Measurements from ENCODE around the gene CCDC33.

The CCDC33 gene

DNA sequence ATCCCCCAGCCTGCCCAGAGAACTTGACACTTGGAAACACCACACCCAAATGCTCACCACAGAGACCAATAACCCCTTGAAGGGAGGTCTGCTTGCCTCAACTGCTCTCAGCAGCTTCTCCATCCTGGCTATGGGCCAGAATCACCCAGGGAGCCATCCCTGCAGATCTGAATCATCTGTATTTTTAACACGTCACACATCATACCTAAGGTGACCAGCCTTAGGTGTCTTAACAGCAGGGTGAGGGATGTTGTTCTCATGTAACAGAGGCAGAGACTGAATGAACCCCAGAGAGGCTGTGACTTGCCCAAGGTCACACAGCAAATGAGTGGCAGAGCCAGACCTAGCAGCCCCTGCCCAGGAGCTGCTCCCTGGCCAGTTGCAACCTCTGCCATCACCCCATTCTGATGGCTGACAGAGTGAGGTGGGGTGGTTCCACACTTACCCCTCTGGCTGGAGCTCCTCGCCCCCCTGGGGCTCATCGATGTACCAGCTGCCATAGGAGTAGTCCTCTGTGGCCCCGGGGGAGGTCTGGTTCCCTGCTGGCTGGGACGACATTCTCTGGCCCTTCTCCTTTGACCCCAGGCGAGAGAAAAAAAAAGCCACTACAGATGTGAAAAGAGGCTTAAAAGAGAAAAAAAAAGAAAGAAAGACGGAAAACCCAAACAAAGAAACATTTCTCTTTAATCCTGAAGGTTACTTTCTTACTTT is 34.3 kb upstream of the CCDC33 start:
- Histone ChIP-seq H3K27ac (replicated peaks) (no peak overlapping the region), H3K27me3 (ENCODE audit: insufficient read depth, poor library complexity, severe bottlenecking) (no peaks in the 10 kb centered on the region), H3K4me3 (replicated peaks; ENCODE audit: insufficient read depth, low read length) (no peak overlapping the region)
- TF ChIP-seq, protein P1, sequence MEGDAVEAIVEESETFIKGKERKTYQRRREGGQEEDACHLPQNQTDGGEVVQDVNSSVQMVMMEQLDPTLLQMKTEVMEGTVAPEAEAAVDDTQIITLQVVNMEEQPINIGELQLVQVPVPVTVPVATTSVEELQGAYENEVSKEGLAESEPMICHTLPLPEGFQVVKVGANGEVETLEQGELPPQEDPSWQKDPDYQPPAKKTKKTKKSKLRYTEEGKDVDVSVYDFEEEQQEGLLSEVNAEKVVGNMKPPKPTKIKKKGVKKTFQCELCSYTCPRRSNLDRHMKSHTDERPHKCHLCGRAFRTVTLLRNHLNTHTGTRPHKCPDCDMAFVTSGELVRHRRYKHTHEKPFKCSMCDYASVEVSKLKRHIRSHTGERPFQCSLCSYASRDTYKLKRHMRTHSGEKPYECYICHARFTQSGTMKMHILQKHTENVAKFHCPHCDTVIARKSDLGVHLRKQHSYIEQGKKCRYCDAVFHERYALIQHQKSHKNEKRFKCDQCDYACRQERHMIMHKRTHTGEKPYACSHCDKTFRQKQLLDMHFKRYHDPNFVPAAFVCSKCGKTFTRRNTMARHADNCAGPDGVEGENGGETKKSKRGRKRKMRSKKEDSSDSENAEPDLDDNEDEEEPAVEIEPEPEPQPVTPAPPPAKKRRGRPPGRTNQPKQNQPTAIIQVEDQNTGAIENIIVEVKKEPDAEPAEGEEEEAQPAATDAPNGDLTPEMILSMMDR (IDR thresholded peaks at IDR 0.05; ENCODE audit: insufficient read depth, low read length), result no peak
- TF ChIP-seq SPI1 (IDR thresholded peaks at IDR 0.05; ENCODE audit: borderline replicate concordance, low read depth) (no peak), POLR2AphosphoS5 (IDR thresholded peaks at IDR 0.05; ENCODE audit: low read depth) (no peak), GABPA (IDR thresholded peaks at IDR 0.05; ENCODE audit: low read depth) (no peak)
- TF ChIP-seq, protein P2, sequence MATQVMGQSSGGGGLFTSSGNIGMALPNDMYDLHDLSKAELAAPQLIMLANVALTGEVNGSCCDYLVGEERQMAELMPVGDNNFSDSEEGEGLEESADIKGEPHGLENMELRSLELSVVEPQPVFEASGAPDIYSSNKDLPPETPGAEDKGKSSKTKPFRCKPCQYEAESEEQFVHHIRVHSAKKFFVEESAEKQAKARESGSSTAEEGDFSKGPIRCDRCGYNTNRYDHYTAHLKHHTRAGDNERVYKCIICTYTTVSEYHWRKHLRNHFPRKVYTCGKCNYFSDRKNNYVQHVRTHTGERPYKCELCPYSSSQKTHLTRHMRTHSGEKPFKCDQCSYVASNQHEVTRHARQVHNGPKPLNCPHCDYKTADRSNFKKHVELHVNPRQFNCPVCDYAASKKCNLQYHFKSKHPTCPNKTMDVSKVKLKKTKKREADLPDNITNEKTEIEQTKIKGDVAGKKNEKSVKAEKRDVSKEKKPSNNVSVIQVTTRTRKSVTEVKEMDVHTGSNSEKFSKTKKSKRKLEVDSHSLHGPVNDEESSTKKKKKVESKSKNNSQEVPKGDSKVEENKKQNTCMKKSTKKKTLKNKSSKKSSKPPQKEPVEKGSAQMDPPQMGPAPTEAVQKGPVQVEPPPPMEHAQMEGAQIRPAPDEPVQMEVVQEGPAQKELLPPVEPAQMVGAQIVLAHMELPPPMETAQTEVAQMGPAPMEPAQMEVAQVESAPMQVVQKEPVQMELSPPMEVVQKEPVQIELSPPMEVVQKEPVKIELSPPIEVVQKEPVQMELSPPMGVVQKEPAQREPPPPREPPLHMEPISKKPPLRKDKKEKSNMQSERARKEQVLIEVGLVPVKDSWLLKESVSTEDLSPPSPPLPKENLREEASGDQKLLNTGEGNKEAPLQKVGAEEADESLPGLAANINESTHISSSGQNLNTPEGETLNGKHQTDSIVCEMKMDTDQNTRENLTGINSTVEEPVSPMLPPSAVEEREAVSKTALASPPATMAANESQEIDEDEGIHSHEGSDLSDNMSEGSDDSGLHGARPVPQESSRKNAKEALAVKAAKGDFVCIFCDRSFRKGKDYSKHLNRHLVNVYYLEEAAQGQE (IDR thresholded peaks at IDR 0.05; ENCODE audit: insufficient replicate concordance, low read depth), result no peak
- DNase-seq (ENCODE audit: low read depth in 1 of 2, low spot score in 1 of 2), result no peak

DNA sequence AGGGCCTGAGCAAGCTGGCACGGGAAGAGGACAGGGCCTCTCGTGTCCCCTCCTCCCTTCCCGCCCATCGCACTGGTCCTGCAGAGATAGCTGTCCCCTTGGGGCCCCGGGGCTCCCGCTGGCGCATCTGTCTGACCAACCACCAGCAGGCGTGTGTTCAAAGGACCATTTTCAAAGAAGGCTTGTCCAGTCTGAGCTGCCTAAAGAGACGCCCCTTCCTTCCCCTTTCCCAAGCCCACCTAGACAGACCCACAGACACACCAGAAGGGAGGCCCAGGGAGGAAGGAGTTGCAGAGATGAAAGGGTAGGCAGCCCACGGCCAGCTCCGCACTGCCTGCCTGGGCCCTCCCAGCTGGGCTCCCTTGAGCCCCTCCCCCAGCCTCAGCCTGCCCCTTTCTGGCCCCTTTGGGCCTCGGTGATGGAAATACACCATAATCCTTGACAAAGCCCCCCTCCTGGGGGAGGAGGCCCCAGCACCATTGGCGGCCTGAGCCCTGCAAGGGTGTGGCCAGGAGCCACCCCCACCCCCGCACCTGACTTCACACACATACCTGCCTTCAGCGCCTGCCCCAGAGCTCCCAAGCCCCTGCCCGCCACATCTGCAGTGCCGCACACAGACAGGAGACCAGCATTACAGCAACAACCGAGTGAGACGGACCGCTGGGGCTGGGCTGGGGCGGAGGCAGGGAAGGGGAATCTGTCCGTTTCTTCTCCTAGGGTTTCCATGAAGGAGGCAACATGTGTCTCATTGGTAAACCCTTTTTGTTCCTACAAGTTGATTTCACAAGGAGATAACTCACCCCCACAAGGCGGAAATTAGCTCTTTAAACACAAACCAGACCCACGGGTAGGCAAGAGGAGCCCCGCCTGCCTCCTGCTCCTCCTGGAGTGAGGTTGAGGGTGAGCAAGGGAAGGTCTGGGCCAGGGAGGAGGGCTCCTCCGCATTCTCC is 33.4 kb upstream of the CCDC33 start, which contains the start of gene STRA6:
TSS of gene STRA6 (minus strand) at position 336 of the 950 bp plus-strand sequence. CDS start 520 bp downstream, outside the sequence.
- TF ChIP-seq SPI1 (IDR thresholded peaks at IDR 0.05; ENCODE audit: borderline replicate concordance, low read depth), result no peak
- TF ChIP-seq, protein P1 (IDR thresholded peaks at IDR 0.05; ENCODE audit: insufficient read depth, low read length), result no peak
- no peak for TF ChIP-seq GABPA (IDR thresholded peaks at IDR 0.05; ENCODE audit: low read depth)
- no peak for TF ChIP-seq POLR2AphosphoS5 (IDR thresholded peaks at IDR 0.05; ENCODE audit: low read depth)
- TF ChIP-seq, protein P2 (IDR thresholded peaks at IDR 0.05; ENCODE audit: insufficient replicate concordance, low read depth), result no peak
- Histone ChIP-seq H3K27me3 (ENCODE audit: insufficient read depth, poor library complexity, severe bottlenecking) (peaks cover 3% of the 10 kb centered on the region), H3K4me3 (replicated peaks; ENCODE audit: insufficient read depth, low read length) (no peak within 1 kb of the TSS), H3K27ac (replicated peaks) (no peak within 1 kb of the TSS)
- DNase-seq (ENCODE audit: low read depth in 1 of 2, low spot score in 1 of 2), result no peak

DNA sequence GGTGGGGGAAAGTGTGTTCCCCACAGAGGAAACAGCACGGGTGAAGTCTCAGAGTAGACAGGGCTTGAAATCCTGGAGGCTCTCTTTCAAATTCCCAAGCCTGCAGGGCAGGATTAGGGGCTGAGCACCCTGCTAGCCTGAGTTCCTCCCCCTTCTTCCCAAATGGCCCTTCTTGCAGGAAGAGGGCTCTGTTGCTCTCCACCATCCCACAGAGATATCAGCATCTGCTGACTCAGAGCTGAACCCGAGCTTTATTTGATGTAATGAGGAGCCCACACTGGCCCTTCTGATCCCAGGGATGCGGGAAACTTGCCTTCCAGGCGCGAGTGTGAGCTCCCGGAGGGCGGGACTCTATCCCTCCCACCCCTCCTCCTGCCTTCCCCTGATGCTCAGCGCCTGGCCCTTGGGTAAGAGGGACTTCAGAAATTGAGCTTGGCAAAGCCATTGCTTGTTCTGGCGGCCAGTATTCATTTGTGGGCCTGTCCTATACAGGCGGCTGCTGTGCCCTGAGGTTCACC is 32.2 kb upstream of the CCDC33 start:
- no peak for TF ChIP-seq GABPA (IDR thresholded peaks at IDR 0.05; ENCODE audit: low read depth)
- TF ChIP-seq POLR2AphosphoS5 (IDR thresholded peaks at IDR 0.05; ENCODE audit: low read depth), result no peak
- TF ChIP-seq, protein P2 (IDR thresholded peaks at IDR 0.05; ENCODE audit: insufficient replicate concordance, low read depth), result no peak
- TF ChIP-seq, protein P1 (IDR thresholded peaks at IDR 0.05; ENCODE audit: insufficient read depth, low read length), result no peak
- no peak for TF ChIP-seq SPI1 (IDR thresholded peaks at IDR 0.05; ENCODE audit: borderline replicate concordance, low read depth)
- no peak overlapping the region for H3K4me3 ChIP-seq (replicated peaks; ENCODE audit: insufficient read depth, low read length)
- peaks cover 5% of the 10 kb centered on the region for H3K27me3 ChIP-seq (ENCODE audit: insufficient read depth, poor library complexity, severe bottlenecking)
- no peak for DNase-seq (ENCODE audit: low read depth in 1 of 2, low spot score in 1 of 2)
- H3K27ac ChIP-seq (replicated peaks), result no peak overlapping the region

Measured in HL-60 (cell line).